Measurements from ENCODE around the gene PDE4D.
"Not testable (repeated sequence)": the region's sequence is repeated elsewhere in the genome, so short reads cannot be mapped to it uniquely, and the experiment has no call there.

Gene PDE4D

GRCh38 chr5:59790776-59791475 is 102.6 kb downstream of the PDE4D start:
- Histone ChIP-seq H3K27me3 (ENCODE audit: insufficient read depth, insufficient read length) (no peaks in the 10 kb centered on the region), H3K36me3 (ENCODE audit: insufficient read depth, insufficient read length, low read length) (no peaks in the 10 kb centered on the region), H3K4me1 (ENCODE audit: insufficient read depth, insufficient read length) (no peaks in the 10 kb centered on the region), H3K9ac (ENCODE audit: insufficient read length, low read depth) (no peak overlapping the region), H3K9me3 (ENCODE audit: insufficient read depth, low read length) (no peaks in the 10 kb centered on the region), H3K4me3 (ENCODE audit: insufficient read length, low read depth) (no peak overlapping the region)
- DNase-seq (ENCODE audit: low read depth, low spot score): no peak
- TF ChIP-seq ZNF274 (IDR thresholded peaks at IDR 0.05; ENCODE audit: low read depth, low read length) (no peak), YY1 (IDR thresholded peaks at IDR 0.05; ENCODE audit: insufficient read depth, insufficient read length) (no peak), SUZ12 (IDR thresholded peaks at IDR 0.05; ENCODE audit: extremely low read depth, insufficient read depth, insufficient read length) (no peak)

GRCh38 chr5:59790376-59790775 is 103.2 kb downstream of the PDE4D start:
- no peak for TF ChIP-seq ZNF274 (IDR thresholded peaks at IDR 0.05; ENCODE audit: low read depth, low read length)
- Histone ChIP-seq H3K4me3 (ENCODE audit: insufficient read length, low read depth) (no peak overlapping the region), H3K36me3 (ENCODE audit: insufficient read depth, insufficient read length, low read length) (no peaks in the 10 kb centered on the region), H3K9ac (ENCODE audit: insufficient read length, low read depth) (no peak overlapping the region), H3K9me3 (ENCODE audit: insufficient read depth, low read length) (no peaks in the 10 kb centered on the region), H3K4me1 (ENCODE audit: insufficient read depth, insufficient read length) (no peaks in the 10 kb centered on the region), H3K27me3 (ENCODE audit: insufficient read depth, insufficient read length) (no peaks in the 10 kb centered on the region)
- no peak for DNase-seq (ENCODE audit: low read depth, low spot score)

GRCh38 chr5:59789894-59790293 is 103.6 kb downstream of the PDE4D start:
- Histone ChIP-seq H3K9me3 (ENCODE audit: insufficient read depth, low read length) (no peaks in the 10 kb centered on the region), H3K4me1 (ENCODE audit: insufficient read depth, insufficient read length) (no peaks in the 10 kb centered on the region), H3K9ac (ENCODE audit: insufficient read length, low read depth) (no peak overlapping the region), H3K4me3 (ENCODE audit: insufficient read length, low read depth) (no peak overlapping the region), H3K27me3 (ENCODE audit: insufficient read depth, insufficient read length) (no peaks in the 10 kb centered on the region), H3K36me3 (ENCODE audit: insufficient read depth, insufficient read length, low read length) (no peaks in the 10 kb centered on the region)
- TF ChIP-seq YY1 (IDR thresholded peaks at IDR 0.05; ENCODE audit: insufficient read depth, insufficient read length) (no peak), SUZ12 (IDR thresholded peaks at IDR 0.05; ENCODE audit: extremely low read depth, insufficient read depth, insufficient read length) (no peak), ZNF274 (IDR thresholded peaks at IDR 0.05; ENCODE audit: low read depth, low read length) (no peak)
- DNase-seq (ENCODE audit: low read depth, low spot score): no peak

- DNase-seq (ENCODE audit: low read depth, low spot score): no peak
- Histone ChIP-seq H3K4me3 (ENCODE audit: insufficient read length, low read depth) (no peak overlapping the region), H3K9me3 (ENCODE audit: insufficient read depth, low read length) (no peaks in the 10 kb centered on the region), H3K9ac (ENCODE audit: insufficient read length, low read depth) (no peak overlapping the region), H3K4me1 (ENCODE audit: insufficient read depth, insufficient read length) (no peaks in the 10 kb centered on the region), H3K27me3 (ENCODE audit: insufficient read depth, insufficient read length) (no peaks in the 10 kb centered on the region), H3K36me3 (ENCODE audit: insufficient read depth, insufficient read length, low read length) (no peaks in the 10 kb centered on the region)
- TF ChIP-seq ZNF274 (IDR thresholded peaks at IDR 0.05; ENCODE audit: low read depth, low read length): no peak
Measured at GRCh38 chr5:59789197-59789596, 104.3 kb downstream of the PDE4D start.

GRCh38 chr5:59786334-59786805 is 107.2 kb downstream of the PDE4D start:
- H3K9ac ChIP-seq (ENCODE audit: insufficient read length, low read depth): no peak overlapping the region
- TF ChIP-seq YY1 (IDR thresholded peaks at IDR 0.05; ENCODE audit: insufficient read depth, insufficient read length) (no peak), ZNF274 (IDR thresholded peaks at IDR 0.05; ENCODE audit: low read depth, low read length) (no peak), SUZ12 (IDR thresholded peaks at IDR 0.05; ENCODE audit: extremely low read depth, insufficient read depth, insufficient read length) (no peak)
- H3K27me3 ChIP-seq (ENCODE audit: insufficient read depth, insufficient read length): no peaks in the 10 kb centered on the region
- H3K9me3 ChIP-seq (ENCODE audit: insufficient read depth, low read length): no peaks in the 10 kb centered on the region
- H3K36me3 ChIP-seq (ENCODE audit: insufficient read depth, insufficient read length, low read length): no peaks in the 10 kb centered on the region
- no peaks in the 10 kb centered on the region for H3K4me1 ChIP-seq (ENCODE audit: insufficient read depth, insufficient read length)
- no peak for DNase-seq (ENCODE audit: low read depth, low spot score)
- no peak overlapping the region for H3K4me3 ChIP-seq (ENCODE audit: insufficient read length, low read depth)

- Histone ChIP-seq H3K9me3 (ENCODE audit: insufficient read depth, low read length) (no peaks in the 10 kb centered on the region), H3K27me3 (ENCODE audit: insufficient read depth, insufficient read length) (no peaks in the 10 kb centered on the region), H3K9ac (ENCODE audit: insufficient read length, low read depth) (no peak overlapping the region), H3K36me3 (ENCODE audit: insufficient read depth, insufficient read length, low read length) (no peaks in the 10 kb centered on the region), H3K4me1 (ENCODE audit: insufficient read depth, insufficient read length) (no peaks in the 10 kb centered on the region), H3K4me3 (ENCODE audit: insufficient read length, low read depth) (no peak overlapping the region)
- TF ChIP-seq SUZ12 (IDR thresholded peaks at IDR 0.05; ENCODE audit: extremely low read depth, insufficient read depth, insufficient read length) (no peak), ZNF274 (IDR thresholded peaks at IDR 0.05; ENCODE audit: low read depth, low read length) (no peak), YY1 (IDR thresholded peaks at IDR 0.05; ENCODE audit: insufficient read depth, insufficient read length) (no peak)
- no peak for DNase-seq (ENCODE audit: low read depth, low spot score)
Measured at GRCh38 chr5:59785676-59786333, 107.7 kb downstream of the PDE4D start.

- not testable (repeated sequence) for H3K4me1 ChIP-seq (ENCODE audit: insufficient read depth, insufficient read length); H3K9me3 ChIP-seq (ENCODE audit: insufficient read depth, low read length); H3K9ac ChIP-seq (ENCODE audit: insufficient read length, low read depth); DNase-seq (ENCODE audit: low read depth, low spot score); H3K4me3 ChIP-seq (ENCODE audit: insufficient read length, low read depth); H3K36me3 ChIP-seq (ENCODE audit: insufficient read depth, insufficient read length, low read length); H3K27me3 ChIP-seq (ENCODE audit: insufficient read depth, insufficient read length)
Measured at GRCh38 chr5:59784708-59785107, 108.8 kb downstream of the PDE4D start.

Measured in NT2/D1 (cell line).